ENCODE data around the gene PELI2.

DNA sequence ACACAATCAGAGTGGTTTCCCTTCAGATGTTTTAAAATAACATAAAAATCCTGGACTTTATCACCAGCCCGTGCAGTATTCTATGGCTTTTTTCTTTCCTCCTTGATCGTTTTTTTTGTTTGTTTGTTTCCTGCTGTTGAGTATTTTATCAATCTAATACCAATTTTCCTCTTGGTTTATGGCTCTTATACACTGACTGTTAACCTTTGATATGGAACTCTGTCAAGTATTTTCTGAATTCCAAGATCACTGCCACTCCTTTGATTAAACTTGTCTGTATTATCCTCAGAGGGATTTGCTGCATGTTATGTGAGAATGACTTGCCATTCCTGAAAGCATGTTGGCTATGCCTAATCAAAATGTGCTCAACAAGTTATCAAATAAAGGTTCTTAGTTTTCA is 88.4 kb downstream of the PELI2 start:
- TF ChIP-seq, protein P1, sequence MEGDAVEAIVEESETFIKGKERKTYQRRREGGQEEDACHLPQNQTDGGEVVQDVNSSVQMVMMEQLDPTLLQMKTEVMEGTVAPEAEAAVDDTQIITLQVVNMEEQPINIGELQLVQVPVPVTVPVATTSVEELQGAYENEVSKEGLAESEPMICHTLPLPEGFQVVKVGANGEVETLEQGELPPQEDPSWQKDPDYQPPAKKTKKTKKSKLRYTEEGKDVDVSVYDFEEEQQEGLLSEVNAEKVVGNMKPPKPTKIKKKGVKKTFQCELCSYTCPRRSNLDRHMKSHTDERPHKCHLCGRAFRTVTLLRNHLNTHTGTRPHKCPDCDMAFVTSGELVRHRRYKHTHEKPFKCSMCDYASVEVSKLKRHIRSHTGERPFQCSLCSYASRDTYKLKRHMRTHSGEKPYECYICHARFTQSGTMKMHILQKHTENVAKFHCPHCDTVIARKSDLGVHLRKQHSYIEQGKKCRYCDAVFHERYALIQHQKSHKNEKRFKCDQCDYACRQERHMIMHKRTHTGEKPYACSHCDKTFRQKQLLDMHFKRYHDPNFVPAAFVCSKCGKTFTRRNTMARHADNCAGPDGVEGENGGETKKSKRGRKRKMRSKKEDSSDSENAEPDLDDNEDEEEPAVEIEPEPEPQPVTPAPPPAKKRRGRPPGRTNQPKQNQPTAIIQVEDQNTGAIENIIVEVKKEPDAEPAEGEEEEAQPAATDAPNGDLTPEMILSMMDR (conservative IDR thresholded peaks at IDR 0.05; ENCODE audit: low read depth, low read length) = no peak
- no peak for TF ChIP-seq POLR2A (IDR thresholded peaks at IDR 0.05; ENCODE audit: low read depth, low read length)
- TF ChIP-seq, protein P2, sequence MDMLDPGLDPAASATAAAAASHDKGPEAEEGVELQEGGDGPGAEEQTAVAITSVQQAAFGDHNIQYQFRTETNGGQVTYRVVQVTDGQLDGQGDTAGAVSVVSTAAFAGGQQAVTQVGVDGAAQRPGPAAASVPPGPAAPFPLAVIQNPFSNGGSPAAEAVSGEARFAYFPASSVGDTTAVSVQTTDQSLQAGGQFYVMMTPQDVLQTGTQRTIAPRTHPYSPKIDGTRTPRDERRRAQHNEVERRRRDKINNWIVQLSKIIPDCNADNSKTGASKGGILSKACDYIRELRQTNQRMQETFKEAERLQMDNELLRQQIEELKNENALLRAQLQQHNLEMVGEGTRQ (IDR thresholded peaks at IDR 0.05; ENCODE audit: low read depth, low read length) = no peak
- TF ChIP-seq MAZ (IDR thresholded peaks at IDR 0.05; ENCODE audit: borderline replicate concordance, low read depth, low read length) = no peak
- no peak for TF ChIP-seq RAD21 (IDR thresholded peaks at IDR 0.05; ENCODE audit: low read length)
- no peak for TF ChIP-seq MXI1 (IDR thresholded peaks at IDR 0.05; ENCODE audit: borderline replicate concordance, low read depth, low read length)
- TF ChIP-seq CEBPB (IDR thresholded peaks at IDR 0.05; ENCODE audit: low read depth, low read length) = no peak
- TF ChIP-seq, protein P3, sequence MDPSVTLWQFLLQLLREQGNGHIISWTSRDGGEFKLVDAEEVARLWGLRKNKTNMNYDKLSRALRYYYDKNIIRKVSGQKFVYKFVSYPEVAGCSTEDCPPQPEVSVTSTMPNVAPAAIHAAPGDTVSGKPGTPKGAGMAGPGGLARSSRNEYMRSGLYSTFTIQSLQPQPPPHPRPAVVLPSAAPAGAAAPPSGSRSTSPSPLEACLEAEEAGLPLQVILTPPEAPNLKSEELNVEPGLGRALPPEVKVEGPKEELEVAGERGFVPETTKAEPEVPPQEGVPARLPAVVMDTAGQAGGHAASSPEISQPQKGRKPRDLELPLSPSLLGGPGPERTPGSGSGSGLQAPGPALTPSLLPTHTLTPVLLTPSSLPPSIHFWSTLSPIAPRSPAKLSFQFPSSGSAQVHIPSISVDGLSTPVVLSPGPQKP (IDR thresholded peaks at IDR 0.05; ENCODE audit: borderline replicate concordance, low read depth, low read length) = no peak
- no peak for TF ChIP-seq RFX5 (IDR thresholded peaks at IDR 0.05; ENCODE audit: low read depth, low read length)
